Lower leg skin (tissue), 4 donors: Measurements from ENCODE around the gene C6. TPM values are rescaled to one million over a fixed set of nuclear protein-coding genes. Genes with fewer than 3 reads are reported as not detected.
"Not testable (repeated sequence)": the region's sequence is repeated elsewhere in the genome, so short reads cannot be mapped to it uniquely, and the experiment has no call there.

Experiments
- DNase-seq, 2 donors: peaks; one replicate each; pipeline ENCODE4 v3.0.0-alpha.2; 2019; ENCODE audit warnings: low spot score in 2 of 2
- H3K4me3 ChIP-seq: fragments of 200-600 bp; sonication (generic); 2 replicates; pipeline ENCODE4 v1.5.1; 2017; ENCODE audit warnings: mild to moderate bottlenecking, low read depth; ENCODE audit not compliant: poor library complexity, severe bottlenecking
- POLR2A ChIP-seq, 2 donors: fragments of 450-650 bp; IDR thresholded peaks; one replicate each; pipeline ENCODE4 v1.6.1; 2016 to 2017; ENCODE audit warnings: antibody characterized with exemption in 2 of 2, mild to moderate bottlenecking in 1 of 2, moderate library complexity in 1 of 2
- WGBS, 2 donors: methylation state at CpG; one replicate each; pipeline ENCODE4 v1.1.5; 2018; 5-methylcytosine and 5-hydroxymethylcytosine counted together
- intact Hi-C: fragments of 100-400 bp; cut with DNase I; formaldehyde crosslinking; loops from one replicate; pipeline ENCODE4 v1.15.0; 2023; ENCODE audit warnings: low total_unique reads
- total RNA-seq, 4 donors: library from RNA; depleted of rRNA; stranded (reverse); fragments of >200 nt; gene quantifications; one replicate each; pipeline ENCODE4 v1.1.0, GENCODE V29; 2016
- TF ChIP-seq, protein P1 (sequence below), 3 donors: fragments of 450-650 bp; IDR thresholded peaks; one replicate each; pipeline ENCODE4 v1.5.1; 2016; ENCODE audit warnings: antibody characterized with exemption in 3 of 3, mild to moderate bottlenecking in 3 of 3, moderate library complexity in 2 of 3

Gene C6
- total RNA-seq, 4 donors from 2014 or later: 0.27 to 3.6 (median 2.2) TPM

DNA sequence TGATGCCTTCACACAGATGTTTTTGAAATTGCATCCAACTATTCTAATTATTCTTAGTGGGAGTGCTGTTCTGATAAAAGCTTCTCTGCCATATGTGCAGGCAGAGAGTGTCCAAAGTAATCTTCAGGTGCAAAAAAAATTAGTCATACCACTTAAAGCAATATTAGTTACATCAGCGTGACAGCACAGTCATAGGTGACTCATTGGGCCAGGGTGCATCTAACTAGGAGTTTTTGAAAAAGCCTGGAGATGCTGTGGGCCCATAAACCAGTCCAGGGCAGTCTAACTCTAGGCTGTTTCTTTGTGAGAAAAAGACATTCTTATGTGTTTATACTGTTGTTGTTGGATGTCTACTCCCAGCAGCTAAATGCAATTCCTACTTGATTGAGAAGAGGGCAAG is 33.0 kb upstream of the C6 start:
- intact Hi-C loops: no loop called here
- no peak overlapping the region for H3K4me3 ChIP-seq
- WGBS, 2 donors: 60 to 78% methylated on average over 1 of the region's 1 CpG
- no peak for DNase-seq
- TF ChIP-seq, protein P1, sequence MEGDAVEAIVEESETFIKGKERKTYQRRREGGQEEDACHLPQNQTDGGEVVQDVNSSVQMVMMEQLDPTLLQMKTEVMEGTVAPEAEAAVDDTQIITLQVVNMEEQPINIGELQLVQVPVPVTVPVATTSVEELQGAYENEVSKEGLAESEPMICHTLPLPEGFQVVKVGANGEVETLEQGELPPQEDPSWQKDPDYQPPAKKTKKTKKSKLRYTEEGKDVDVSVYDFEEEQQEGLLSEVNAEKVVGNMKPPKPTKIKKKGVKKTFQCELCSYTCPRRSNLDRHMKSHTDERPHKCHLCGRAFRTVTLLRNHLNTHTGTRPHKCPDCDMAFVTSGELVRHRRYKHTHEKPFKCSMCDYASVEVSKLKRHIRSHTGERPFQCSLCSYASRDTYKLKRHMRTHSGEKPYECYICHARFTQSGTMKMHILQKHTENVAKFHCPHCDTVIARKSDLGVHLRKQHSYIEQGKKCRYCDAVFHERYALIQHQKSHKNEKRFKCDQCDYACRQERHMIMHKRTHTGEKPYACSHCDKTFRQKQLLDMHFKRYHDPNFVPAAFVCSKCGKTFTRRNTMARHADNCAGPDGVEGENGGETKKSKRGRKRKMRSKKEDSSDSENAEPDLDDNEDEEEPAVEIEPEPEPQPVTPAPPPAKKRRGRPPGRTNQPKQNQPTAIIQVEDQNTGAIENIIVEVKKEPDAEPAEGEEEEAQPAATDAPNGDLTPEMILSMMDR (IDR thresholded peaks at IDR 0.05): no peak
- no peak for TF ChIP-seq POLR2A (IDR thresholded peaks at IDR 0.05)

DNA sequence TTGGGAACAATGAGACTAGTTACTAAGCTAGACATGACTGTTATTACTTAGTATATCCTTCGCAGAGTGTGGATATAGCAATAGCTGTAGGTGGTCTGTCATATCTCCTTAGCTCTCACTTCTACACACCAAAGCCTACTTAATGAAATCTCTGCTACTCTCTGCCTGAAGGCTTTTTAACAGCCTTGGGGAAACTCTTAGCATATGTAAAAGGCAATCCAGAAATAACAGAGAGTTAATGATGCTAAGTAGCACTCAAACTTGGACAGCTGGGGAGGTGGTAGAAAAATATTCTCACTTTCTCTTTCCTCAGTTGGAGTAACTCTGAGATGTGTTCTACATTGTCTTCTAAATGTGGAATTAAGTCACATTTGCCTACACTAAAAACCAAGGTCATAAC is 30.2 kb upstream of the C6 start:
- intact Hi-C loops: no loop called here
- DNase-seq: no peak
- WGBS, 2 donors: 81 to 90% methylated on average over 1 of the region's 1 CpG
- H3K4me3 ChIP-seq: no peak overlapping the region
- TF ChIP-seq, protein P1 (IDR thresholded peaks at IDR 0.05): no peak
- TF ChIP-seq POLR2A (IDR thresholded peaks at IDR 0.05): no peak

DNA sequence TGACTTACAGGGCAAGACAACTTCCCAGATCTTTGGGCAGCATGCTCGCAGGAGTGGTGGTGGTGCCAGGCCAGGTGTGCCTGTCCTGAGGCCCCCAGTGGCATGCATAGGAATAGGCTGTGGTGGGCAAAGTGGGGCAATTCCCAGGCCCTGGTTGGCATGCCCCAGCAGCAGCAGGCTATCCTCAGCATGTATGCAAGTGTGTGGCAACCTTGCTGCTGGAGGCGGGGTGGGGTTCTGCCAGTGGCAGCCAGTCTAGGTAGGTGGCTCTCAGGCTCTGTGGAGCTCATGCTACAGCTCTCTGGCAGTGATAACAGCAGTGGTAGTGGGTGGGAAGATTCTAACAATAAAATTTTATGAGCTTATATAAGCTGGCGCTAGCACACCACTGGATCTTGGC is 27.7 kb upstream of the C6 start:
- DNase-seq: no peak
- no peak for TF ChIP-seq POLR2A (IDR thresholded peaks at IDR 0.05)
- TF ChIP-seq, protein P1 (IDR thresholded peaks at IDR 0.05): no peak
- 81 to 88% methylated on average over 3 of the region's 3 CpGs for WGBS, 2 donors
- intact Hi-C loops: no loop called here
- H3K4me3 ChIP-seq: no peak overlapping the region

DNA sequence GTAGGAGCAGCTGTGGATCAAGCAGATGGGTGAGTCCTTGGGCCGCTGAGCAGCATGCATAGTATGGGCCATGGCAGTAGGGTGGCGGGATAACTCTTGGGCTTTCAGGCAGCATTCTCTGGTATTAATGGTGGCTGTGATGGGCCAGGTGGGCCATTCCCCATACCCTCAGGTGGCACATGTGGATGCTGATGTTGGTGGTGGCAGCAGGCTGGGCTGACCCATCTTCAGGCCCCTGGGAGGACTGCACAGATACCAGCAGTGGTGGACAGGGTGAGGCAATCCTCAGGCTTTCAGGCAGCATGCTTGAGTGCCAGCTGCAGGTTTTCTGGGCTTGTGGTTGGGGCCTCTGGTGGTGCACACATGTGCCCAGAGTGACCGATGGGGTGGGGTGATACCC is 27.1 kb upstream of the C6 start:
- WGBS, 2 donors: 96 to 100% methylated on average over 3 of the region's 3 CpGs
- no peak overlapping the region for H3K4me3 ChIP-seq
- DNase-seq: no peak
- intact Hi-C loops: no loop called here
- TF ChIP-seq, protein P1 (IDR thresholded peaks at IDR 0.05): no peak
- no peak for TF ChIP-seq POLR2A (IDR thresholded peaks at IDR 0.05)

DNA sequence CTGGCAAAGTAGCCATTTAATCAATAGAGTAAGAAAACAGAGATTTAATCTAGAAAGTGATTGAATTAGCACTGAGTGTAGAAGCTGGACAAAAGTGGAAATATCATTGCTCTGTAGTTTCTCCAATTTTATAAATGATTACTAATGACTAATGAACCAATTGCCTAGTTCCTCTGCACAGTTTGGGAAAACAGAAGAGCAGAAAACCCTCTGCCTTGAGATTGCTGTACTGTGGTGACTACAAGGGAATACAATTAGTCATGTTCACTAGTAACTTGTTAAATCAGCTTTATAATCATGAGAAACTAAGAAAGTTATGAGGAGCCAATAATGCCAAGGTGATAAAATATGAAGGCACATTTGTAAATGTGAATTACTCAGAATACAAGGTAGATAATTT is 21.1 kb upstream of the C6 start:
- no peak for DNase-seq
- intact Hi-C loops: no loop called here
- no peak for TF ChIP-seq POLR2A (IDR thresholded peaks at IDR 0.05)
- TF ChIP-seq, protein P1 (IDR thresholded peaks at IDR 0.05): no peak

DNA sequence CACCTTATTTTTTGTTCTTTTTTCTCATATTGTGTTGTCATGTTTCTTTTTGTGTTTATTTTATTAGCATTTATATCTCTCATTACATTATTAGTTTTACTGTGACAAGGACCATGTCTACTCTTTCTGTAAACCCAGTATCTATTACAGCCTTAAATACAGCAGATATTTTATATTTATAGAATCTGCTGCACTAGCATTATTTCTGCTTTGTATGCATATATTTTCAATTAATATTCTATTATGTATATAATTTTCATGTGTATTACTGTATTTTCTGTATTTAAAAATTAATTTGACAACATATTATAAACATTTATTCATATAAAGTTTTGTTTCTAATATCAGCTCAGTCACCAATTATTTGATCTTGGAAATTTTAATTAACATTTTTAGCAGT is 19.5 kb upstream of the C6 start:
- no peak overlapping the region for H3K4me3 ChIP-seq
- TF ChIP-seq POLR2A (IDR thresholded peaks at IDR 0.05): no peak
- TF ChIP-seq, protein P1 (IDR thresholded peaks at IDR 0.05): no peak
- no peak for DNase-seq
- intact Hi-C loops: no loop called here

More for the DNA sequence above, 21.1 kb upstream of the C6 start:
- no peak overlapping the region for H3K4me3 ChIP-seq

DNA sequence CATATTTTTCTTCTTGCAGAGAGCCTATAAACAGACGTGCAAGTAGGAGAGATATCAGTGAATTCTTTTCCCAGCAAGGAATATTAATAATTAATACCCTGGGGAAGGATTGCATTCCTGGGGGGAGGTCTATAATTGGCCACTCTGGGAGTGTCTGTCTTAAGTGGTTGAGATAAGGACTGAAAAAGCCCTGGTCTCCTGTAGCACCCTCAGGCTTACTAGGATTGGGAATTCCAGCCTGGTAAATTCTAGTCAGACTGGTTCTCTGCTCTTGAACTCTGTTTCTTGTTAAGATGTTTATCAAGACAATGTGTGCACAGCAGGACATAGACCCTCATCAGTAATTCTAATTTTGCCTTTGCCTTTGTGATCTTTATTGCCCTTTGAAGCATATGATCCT is 16.9 kb upstream of the C6 start:
- intact Hi-C loops, H3K4me3 ChIP-seq, DNase-seq: not testable (repeated sequence)
- WGBS, 2 donors: 43 to 50% methylated on average over 1 of the region's 1 CpG
